RWPE1 (cell line): ENCODE results near the gene SLC16A9.
A peak's percentile ranks its signal among the peaks of the same experiment; 100 is the strongest.

Experiments
- CTCF ChIA-PET: fragments of 350-600 bp; sonication (Branson Sonifier 250); formaldehyde crosslinking; extraction: SDS; loops from one replicate; lab custom pipeline; 2021; lab: Yijun Ruan, JAX
- POLR2A ChIA-PET: fragments of 400-600 bp; formaldehyde crosslinking; extraction: SDS; loops from one replicate; lab custom pipeline; 2020; ENCODE audit warnings: antibody characterized with exemption; ENCODE audit not compliant: low non-redundant PET; lab: Yijun Ruan, JAX
- DNase-seq: peaks from one replicate; pipeline ENCODE4 v3.0.0; 2012; ENCODE audit warnings: low spot score
- H3K27ac ChIP-seq: fragments of 450-650 bp; 2 replicates; pipeline ENCODE4 v1.5.1; 2017
- CTCF ChIP-seq: fragments of 450-650 bp; conservative IDR thresholded peaks from 2 replicates; pipeline ENCODE4 v1.5.1; 2017; ENCODE audit warnings: low read depth, mild to moderate bottlenecking

The SLC16A9 gene

GRCh38 chr10:59709395-59710125 is at the start of gene SLC16A9:
Gene SLC16A9 (minus strand): TSS chr10:59709850. CDS start chr10:59684291, 25,559 bp downstream.
- CTCF ChIA-PET: interaction anchor here (0.6 to 0.7 kb wide), 3 partner anchors 68 to 828 kb away, joined by 3 to 5 read pairs (median 4); no protein-coding TSS in a partner anchor
- peak; percentile 42 for DNase-seq
- POLR2A ChIA-PET: no interaction called here
- TF ChIP-seq CTCF: peak; percentile 63
- no peak within 1 kb of the TSS for H3K27ac ChIP-seq

- CTCF ChIA-PET: no interaction called here
- no peak overlapping the region for H3K27ac ChIP-seq
- no peak for TF ChIP-seq CTCF
- POLR2A ChIA-PET: no interaction called here
- no peak for DNase-seq
These were observed 48.3 kb upstream of the SLC16A9 start for GRCh38 chr10:59757966-59758365.

GRCh38 chr10:59754951-59755350 is 45.3 kb upstream of the SLC16A9 start:
- no peak for DNase-seq
- CTCF ChIA-PET: interaction anchor here (0.7 kb wide), 1 partner anchor 248 kb away, joined by 3 read pairs; no protein-coding TSS in a partner anchor
- POLR2A ChIA-PET: no interaction called here
- no peak overlapping the region for H3K27ac ChIP-seq
- no peak for TF ChIP-seq CTCF

- ChIA-PET POLR2A (no interaction called here), CTCF (interaction anchor here (0.6 kb wide), 1 partner anchor 11 kb away, joined by 4 read pairs; no protein-coding TSS in a partner anchor)
- no peak within 1 kb of the TSS for H3K27ac ChIP-seq
- TF ChIP-seq CTCF: no peak
- DNase-seq: no peak
These were observed 43.6 kb upstream of the SLC16A9 start, which contains the start of gene MRLN for GRCh38 chr10:59753267-59753666. Gene MRLN (minus strand): TSS chr10:59753455.

GRCh38 chr10:59752278-59752940 is 42.8 kb upstream of the SLC16A9 start:
- no peak for TF ChIP-seq CTCF
- POLR2A ChIA-PET: no interaction called here
- CTCF ChIA-PET: interaction anchor here (0.7 kb wide), 1 partner anchor 36 kb away, joined by 3 read pairs; no protein-coding TSS in a partner anchor
- no peak for DNase-seq
- no peak overlapping the region for H3K27ac ChIP-seq

- no peak for DNase-seq
- no peak overlapping the region for H3K27ac ChIP-seq
- ChIA-PET POLR2A (no interaction called here), CTCF (no interaction called here)
- no peak for TF ChIP-seq CTCF
These were observed 40.7 kb upstream of the SLC16A9 start for GRCh38 chr10:59750155-59750945.
